B cell (primary cell): Measurements from ENCODE around the gene RANBP9.

Experiments used
- EZH2 ChIP-seq: IDR thresholded peaks from 2 replicates; pipeline ENCODE4 v1.6.1; 2012; ENCODE audit warnings: borderline replicate concordance, low read depth, mild to moderate bottlenecking, moderate library complexity, low read length; ENCODE audit not compliant: insufficient read depth, poor library complexity, severe bottlenecking
- TF ChIP-seq, protein P1 (sequence below): fragments of 200-600 bp; IDR thresholded peaks from one replicate; pipeline ENCODE4 v1.8.0; 2022; ENCODE audit warnings: antibody characterized with exemption, mild to moderate bottlenecking

DNA sequence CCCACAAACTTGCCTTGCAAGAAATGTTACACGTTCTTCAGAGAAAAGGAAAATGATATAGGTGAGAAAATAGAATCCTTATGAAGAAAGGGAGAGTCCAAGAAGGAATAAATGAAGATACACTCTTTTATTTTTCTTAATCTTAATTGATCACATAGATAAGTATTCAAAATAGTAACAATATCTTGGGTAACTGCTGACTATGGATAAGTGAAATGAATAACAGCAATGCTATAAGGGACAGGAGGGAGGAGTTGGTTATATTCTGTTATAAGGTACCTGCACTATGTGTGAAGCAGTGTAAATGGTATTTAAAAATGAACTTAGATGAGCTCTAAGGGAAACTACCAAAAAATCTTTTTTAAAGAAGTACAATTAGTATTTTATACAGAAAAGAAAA is 38.3 kb downstream of the RANBP9 start:
- TF ChIP-seq, protein P1, sequence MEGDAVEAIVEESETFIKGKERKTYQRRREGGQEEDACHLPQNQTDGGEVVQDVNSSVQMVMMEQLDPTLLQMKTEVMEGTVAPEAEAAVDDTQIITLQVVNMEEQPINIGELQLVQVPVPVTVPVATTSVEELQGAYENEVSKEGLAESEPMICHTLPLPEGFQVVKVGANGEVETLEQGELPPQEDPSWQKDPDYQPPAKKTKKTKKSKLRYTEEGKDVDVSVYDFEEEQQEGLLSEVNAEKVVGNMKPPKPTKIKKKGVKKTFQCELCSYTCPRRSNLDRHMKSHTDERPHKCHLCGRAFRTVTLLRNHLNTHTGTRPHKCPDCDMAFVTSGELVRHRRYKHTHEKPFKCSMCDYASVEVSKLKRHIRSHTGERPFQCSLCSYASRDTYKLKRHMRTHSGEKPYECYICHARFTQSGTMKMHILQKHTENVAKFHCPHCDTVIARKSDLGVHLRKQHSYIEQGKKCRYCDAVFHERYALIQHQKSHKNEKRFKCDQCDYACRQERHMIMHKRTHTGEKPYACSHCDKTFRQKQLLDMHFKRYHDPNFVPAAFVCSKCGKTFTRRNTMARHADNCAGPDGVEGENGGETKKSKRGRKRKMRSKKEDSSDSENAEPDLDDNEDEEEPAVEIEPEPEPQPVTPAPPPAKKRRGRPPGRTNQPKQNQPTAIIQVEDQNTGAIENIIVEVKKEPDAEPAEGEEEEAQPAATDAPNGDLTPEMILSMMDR, result no peak
- TF ChIP-seq EZH2, result no peak
